IPS-18c (cell line): ENCODE results near the gene NFIC.
"Not testable (repeated sequence)": the region's sequence is repeated elsewhere in the genome, so short reads cannot be mapped to it uniquely, and the experiment has no call there.

Experiments used
- H3K4me3 ChIP-seq: 2 replicates; pipeline ENCODE4 v1.7.0; 2013; ENCODE audit warnings: low read depth, mild to moderate bottlenecking, low read length, moderate library complexity; ENCODE audit not compliant: insufficient read depth
- H3K9me3 ChIP-seq: one replicate; pipeline ENCODE4 v1.6.1; 2013; ENCODE audit warnings: mild to moderate bottlenecking, low read length, moderate library complexity; ENCODE audit not compliant: control insufficient read depth, insufficient read depth

NFIC gene

GRCh38 chr19:3335431-3336350 is 30.7 kb upstream of the NFIC start:
- no peaks in the 10 kb centered on the region for H3K9me3 ChIP-seq
- no peak overlapping the region for H3K4me3 ChIP-seq

- Histone ChIP-seq H3K9me3 (no peaks in the 10 kb centered on the region), H3K4me3 (no peak overlapping the region)
Observed at GRCh38 chr19:3336351-3336679, 30.1 kb upstream of the NFIC start.

DNA sequence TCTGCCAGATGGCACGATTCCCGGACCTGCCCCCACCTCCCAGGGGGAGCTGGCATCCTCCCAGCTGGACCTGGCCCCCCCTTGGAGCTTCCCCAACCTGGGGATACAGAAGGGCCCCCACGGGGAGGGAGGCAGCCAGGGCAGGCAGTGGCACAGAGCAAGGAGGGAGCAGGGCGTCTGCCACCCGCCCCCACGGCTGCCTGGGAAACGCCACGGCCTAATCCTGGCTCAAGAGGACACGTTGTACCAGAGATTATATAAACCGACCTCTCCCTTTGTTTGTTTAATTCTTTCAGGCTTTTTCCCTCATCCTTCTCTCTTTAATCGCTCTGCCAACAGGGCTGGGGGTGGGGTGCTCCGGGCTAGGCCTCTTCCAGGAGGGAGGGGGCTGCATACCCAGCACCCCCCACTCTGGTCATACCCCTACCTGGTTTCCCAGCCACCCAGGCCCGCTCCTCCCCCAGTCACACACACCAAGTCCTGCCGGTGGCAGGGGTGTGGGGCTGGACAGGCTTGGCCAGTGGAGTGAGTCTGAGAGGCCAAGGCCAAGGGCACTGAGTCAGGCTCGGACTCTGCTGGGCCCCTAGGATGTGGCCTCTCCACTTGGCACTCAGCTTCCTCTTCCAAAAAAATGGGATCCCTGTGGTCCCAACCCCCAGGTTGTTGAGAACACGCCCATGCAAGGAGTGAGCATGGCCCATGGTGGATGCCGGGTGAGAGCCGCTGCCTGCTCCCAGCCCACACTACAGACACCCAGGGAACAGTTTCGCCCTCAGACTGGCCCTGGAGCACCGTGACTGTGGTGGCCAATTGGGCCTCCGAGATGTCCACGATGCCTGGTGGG is 29.5 kb upstream of the NFIC start:
- Histone ChIP-seq H3K9me3 (no peaks in the 10 kb centered on the region), H3K4me3 (no peak overlapping the region)

- Histone ChIP-seq H3K4me3 (no peak overlapping the region), H3K9me3 (no peaks in the 10 kb centered on the region)
Observed at GRCh38 chr19:3338541-3339181, 27.7 kb upstream of the NFIC start.

DNA sequence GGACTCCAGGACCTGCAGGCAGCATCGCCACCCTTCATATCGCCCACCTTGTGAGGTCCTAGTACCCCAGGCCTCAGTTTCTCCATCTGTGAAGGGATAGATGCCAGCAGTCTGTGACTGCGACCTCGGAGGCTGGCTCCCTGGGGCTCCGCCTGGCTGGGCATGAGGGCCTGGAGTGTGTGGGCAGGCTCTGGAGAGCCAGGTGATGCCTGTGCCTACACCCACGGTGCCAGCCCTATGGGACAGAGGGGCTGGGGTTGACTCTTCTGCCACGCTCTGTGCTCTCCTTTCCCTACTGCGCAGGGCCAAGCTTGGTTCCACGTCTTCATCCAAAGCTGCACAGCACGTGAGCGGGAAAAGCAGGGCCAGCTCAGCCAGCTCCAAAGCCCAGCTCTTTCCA is 26.0 kb upstream of the NFIC start:
- Histone ChIP-seq H3K9me3 (no peaks in the 10 kb centered on the region), H3K4me3 (no peak overlapping the region)

- Histone ChIP-seq H3K9me3 (no peaks in the 10 kb centered on the region), H3K4me3 (no peak overlapping the region)
Observed at GRCh38 chr19:3342246-3342645, 24.1 kb upstream of the NFIC start.

- not testable (repeated sequence) for H3K4me3 ChIP-seq, H3K9me3 ChIP-seq
Observed at GRCh38 chr19:3342962-3343361, 23.4 kb upstream of the NFIC start.

GRCh38 chr19:3343619-3344502 is 22.5 kb upstream of the NFIC start:
- Histone ChIP-seq H3K9me3 (no peaks in the 10 kb centered on the region), H3K4me3 (no peak overlapping the region)

GRCh38 chr19:3344608-3345598 is 21.5 kb upstream of the NFIC start:
- Histone ChIP-seq H3K4me3 (no peak overlapping the region), H3K9me3 (no peaks in the 10 kb centered on the region)

- no peaks in the 10 kb centered on the region for H3K9me3 ChIP-seq
- no peak overlapping the region for H3K4me3 ChIP-seq
Observed at GRCh38 chr19:3345850-3346460, 20.4 kb upstream of the NFIC start.

DNA sequence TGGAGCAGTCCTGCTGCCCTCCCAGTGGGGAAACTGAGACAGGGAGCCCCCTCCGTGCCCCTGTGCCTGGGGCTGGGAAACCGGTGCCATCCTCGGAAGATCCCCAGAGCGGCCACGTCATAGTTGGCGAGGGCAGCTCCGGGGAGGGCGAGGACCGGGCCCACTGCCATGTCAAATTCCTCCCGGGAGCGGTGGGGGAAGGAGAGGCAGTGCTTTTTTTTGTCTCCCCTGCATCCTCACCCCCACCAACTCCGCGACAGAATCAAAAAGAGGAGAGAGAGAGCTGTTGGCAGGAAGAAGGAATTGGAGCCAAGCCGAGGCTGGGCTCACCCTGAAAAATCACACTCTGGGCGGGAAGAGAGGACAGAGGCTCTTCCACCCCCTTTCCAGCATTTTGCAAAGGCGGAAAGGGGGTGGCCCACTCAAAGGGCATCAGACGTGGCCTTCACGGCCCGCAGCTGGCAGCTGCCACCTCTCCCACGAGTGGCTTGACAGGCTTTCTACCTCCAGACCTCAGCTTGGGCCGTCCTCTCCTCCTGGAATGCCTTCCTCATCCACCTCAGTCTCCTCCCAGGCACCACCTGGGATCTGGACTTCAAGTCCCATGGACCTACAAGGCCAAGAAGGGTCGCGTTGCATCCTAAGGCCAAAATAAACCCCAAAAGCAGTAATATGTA is 19.6 kb upstream of the NFIC start:
- Histone ChIP-seq H3K4me3 (no peak overlapping the region), H3K9me3 (no peaks in the 10 kb centered on the region)

DNA sequence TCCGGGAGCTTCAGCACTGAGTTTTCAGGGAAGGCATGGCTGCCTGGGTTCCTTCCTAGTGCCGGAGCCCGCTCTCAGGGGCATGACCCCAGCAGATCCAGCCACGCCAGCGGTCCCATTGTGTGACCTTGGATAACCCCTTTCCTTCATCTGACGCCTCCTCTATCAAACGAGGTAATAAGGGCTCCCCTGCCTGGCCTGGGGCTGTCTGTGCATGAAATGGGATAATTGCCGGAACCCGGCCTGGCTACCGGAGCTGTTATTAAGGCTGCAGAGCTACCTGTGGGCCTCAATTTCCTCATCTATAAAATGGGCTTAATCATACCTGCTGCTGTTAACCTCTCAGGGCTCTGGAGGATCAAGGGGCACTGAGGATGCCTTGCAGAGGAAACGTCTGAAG is 18.3 kb upstream of the NFIC start:
- Histone ChIP-seq H3K9me3 (no peaks in the 10 kb centered on the region), H3K4me3 (no peak overlapping the region)

DNA sequence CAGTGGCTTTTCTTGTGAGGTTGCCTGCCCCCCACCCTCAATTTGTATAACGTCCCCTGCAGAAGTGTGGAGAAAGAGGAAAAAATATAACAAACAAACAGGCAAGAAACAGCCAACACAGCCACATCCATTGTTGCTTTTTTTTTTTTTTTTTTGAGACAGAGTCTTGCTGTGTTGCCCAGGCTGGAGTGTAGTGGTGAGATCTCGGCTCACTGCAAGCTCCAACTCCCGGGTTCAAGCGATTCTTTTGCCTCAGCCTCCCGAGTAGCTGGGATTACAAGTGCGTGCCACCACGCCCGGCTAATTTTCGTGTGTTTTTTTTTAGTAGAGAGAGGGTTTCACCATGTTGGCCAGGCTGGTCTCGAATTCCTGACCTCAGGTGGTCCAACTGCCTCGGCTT is 17.9 kb upstream of the NFIC start:
- not testable (repeated sequence) for H3K4me3 ChIP-seq, H3K9me3 ChIP-seq

- no peak overlapping the region for H3K4me3 ChIP-seq
- no peaks in the 10 kb centered on the region for H3K9me3 ChIP-seq
Observed at GRCh38 chr19:3350014-3350663, 16.2 kb upstream of the NFIC start.
